Motor neuron (in vitro differentiated cells): Measurements from ENCODE around the gene RXRA. TPM values are rescaled to one million over a fixed set of nuclear protein-coding genes. Genes with fewer than 3 reads are reported as not detected.

ENCODE experiments used
- ATAC-seq, 8 experiments: fragments of 200-7000 bp; cut with Tn5 transposase; replicated peaks in 6 of 8; 2 replicates each; pipeline ENCODE4 v1.8.0; 2021; ENCODE audit warnings: mild to moderate bottlenecking in 8 of 8, moderate library complexity in 8 of 8
- H3K27ac ChIP-seq, 2 donors: fragments of 250-450 bp; sonication (Bioruptor Pico); 2 replicates each; pipeline ENCODE4 v1.9.0; 2021; ENCODE audit warnings: antibody characterized with exemption in 2 of 2, mild to moderate bottlenecking in 2 of 2, moderate library complexity in 1 of 2
- H3K4me1 ChIP-seq, 2 donors: fragments of 250-450 bp; sonication (Bioruptor Pico); replicated peaks in 1 of 2; 2 replicates each; pipeline ENCODE4 v1.6.1; 2021; ENCODE audit warnings: antibody characterized with exemption in 2 of 2, mild to moderate bottlenecking in 2 of 2, moderate library complexity in 1 of 2
- H3K4me3 ChIP-seq, 5 donors: fragments of 250-450 bp; sonication (Bioruptor Pico); 2 replicates each; pipeline ENCODE4 v1.9.0; 2021; ENCODE audit warnings: antibody characterized with exemption in 5 of 5, mild to moderate bottlenecking in 5 of 5, moderate library complexity in 4 of 5
- WGBS, 10 experiments: fragments of 450-650 bp; shearing (Covaris generic); methylation state at CpG; one replicate each; pipeline ENCODE4 v1.0.0; 2022; 5-methylcytosine and 5-hydroxymethylcytosine counted together
- in situ Hi-C, 9 experiments: fragments of 400-800 bp; cut with MboI; loops; one replicate each; pipeline ENCODE4 v1.15.0; 2021; ENCODE audit warnings: low sequenced_read_pairs in 9 of 9, low pct_unique_long_range_greater_than_20kb in 2 of 9; ENCODE audit not compliant: unreplicated experiment in 9 of 9
- total RNA-seq, 8 experiments: library from RNA; unstranded; fragments of 300-600 nt; gene quantifications; 2 replicates each; pipeline versions ENCODE4 v1.2.3 to v1.2.4, GENCODE V29; 2022

RXRA gene
- total RNA-seq, 8 experiments from 2014 or later: 10.2 to 20.7 (median 13.3) TPM

DNA sequence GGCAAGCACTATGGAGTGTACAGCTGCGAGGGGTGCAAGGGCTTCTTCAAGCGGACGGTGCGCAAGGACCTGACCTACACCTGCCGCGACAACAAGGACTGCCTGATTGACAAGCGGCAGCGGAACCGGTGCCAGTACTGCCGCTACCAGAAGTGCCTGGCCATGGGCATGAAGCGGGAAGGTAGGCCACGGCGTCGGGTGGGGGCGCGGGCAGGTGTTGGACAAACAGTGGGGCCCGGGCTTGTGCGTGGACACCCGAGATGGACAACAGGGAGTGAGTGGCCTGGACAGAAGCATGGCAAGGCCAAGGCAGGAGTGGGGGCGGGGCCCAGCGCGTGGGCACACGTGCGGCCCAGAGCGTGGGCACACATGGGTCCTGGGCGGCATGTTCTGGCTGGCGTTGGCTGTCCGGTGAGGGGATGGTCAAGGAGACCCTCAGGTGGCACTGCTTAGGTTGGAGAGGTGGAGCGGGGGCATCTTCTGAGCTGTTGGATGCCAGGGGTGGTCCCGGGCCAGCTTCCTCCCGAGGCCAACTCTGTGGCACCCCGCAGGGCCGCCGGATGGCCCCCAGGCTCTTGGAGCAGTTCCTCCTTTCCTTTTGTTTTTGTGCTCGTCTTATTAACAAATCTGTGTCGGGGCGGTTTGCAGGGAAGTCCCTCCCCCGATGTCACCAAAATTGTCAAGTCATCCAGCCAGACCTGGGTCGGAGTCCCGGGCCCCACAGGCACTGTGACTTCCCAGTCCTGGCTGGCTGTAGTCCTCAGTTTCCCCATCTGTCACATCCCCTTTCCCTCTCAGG, 82.9 kb downstream of the RXRA start:
- Histone ChIP-seq H3K4me1 (peaks cover 22 to 28% of the 10 kb centered on the region in 2 donors), H3K27ac (no peak overlapping the region), H3K4me3 (no peak overlapping the region)
- no peak for ATAC-seq
- WGBS, 10 experiments: 30 to 100% (median 83%) methylated on average over 1 to 7 of the region's 40 CpGs; no CpG with 5 or more reads in 4 of the 10 experiments
- in situ Hi-C loops: no loop called here

DNA sequence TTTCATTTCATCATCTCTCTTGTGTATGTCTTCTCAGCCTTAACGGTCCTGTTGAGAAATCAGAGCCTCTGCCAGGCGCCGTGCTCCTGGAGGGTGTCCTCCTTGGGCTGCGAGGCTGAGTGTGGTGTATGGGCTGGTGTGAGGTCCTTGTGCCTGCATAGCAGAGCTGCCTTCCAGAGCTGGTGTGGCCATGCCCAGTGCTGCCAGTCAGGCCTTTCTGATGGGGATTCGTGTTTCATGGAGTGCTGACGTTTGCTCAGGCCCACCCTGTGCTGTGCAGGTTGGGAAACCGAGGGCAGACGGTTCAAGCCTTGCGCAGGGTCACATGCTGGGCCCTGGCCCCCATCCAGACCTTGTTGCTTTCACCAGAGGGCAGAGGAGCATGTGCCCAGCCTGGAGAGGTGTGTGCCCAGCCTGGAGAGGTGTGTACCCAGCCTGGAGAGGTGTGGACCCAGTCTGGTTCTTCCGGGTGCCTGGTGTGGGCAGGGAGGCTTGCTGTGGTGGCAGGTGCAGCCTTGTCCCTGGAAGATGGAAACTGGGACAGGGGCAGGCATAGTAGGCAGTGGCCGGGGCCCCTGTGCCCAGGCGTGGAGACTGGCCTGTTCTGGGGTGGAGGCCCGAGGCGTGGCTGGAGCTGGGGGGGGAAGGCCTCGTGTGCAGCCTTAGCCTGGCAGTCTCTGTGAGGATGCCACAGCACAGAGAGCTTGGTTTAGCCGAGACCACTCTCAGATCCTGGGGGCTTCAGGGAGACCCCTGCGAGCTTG, 84.0 kb downstream of the RXRA start:
- ATAC-seq: no peak
- no peak overlapping the region for H3K4me3 ChIP-seq
- H3K4me1 ChIP-seq: peaks cover 22 to 28% of the 10 kb centered on the region in 2 donors
- in situ Hi-C loops: no loop called here
- H3K27ac ChIP-seq: no peak overlapping the region
- 40 to 100% (median 90%) methylated on average over 1 to 6 of the region's 17 CpGs; no CpG with 5 or more reads in 5 of the 10 experiments for WGBS, 10 experiments

DNA sequence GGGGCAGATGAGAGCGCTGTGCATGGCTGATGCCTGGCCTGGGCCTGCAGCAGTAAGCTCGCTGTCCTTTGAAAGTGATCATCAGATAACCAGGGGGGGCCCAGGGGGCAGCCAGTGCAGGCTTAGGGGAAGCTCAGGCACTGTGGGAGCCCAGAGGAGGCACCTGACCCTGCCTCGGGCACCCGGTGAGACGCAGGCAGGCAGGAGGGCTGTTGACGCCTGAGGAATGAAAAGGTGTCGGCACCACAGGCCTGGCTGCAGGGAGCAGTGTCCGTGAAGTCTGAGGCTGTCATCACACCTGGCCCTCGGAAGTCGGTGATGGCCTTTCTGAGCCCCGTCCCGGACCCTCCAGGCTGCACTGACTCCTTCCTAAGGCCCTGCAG, 84.6 kb downstream of the RXRA start:
- 100% methylated on average over 1 of the region's 12 CpGs; no CpG with 5 or more reads in 9 of the 10 experiments for whole genome bisulfite sequencing, 10 experiments
- H3K27ac ChIP-seq: no peak overlapping the region

GRCh38 chr9:134411440-134412297, 85.4 kb downstream of the RXRA start:
- WGBS, 10 experiments: 71 to 90% (median 80%) methylated on average over 2 to 7 of the region's 25 CpGs; no CpG with 5 or more reads in 5 of the 10 experiments
- ATAC-seq: peak in 3 of 8 experiments; percentile 19 to 49 (median 23)
- in situ Hi-C loops: no loop called here
- Histone ChIP-seq H3K4me1 (peaks cover 16 to 19% of the 10 kb centered on the region in 2 donors), H3K4me3 (no peak overlapping the region), H3K27ac (no peak overlapping the region)

More for the DNA sequence above, 84.6 kb downstream of the RXRA start:
- H3K4me1 ChIP-seq: peaks cover 22 to 28% of the 10 kb centered on the region in 2 donors
- in situ Hi-C loops: no loop called here
- ATAC-seq: no peak
- H3K4me3 ChIP-seq: no peak overlapping the region

GRCh38 chr9:134412298-134412711, 86.0 kb downstream of the RXRA start:
- Histone ChIP-seq H3K4me1 (peaks cover 11 to 14% of the 10 kb centered on the region in 2 donors), H3K27ac (no peak overlapping the region), H3K4me3 (no peak overlapping the region)
- 90% methylated on average over 2 of the region's 16 CpGs; no CpG with 5 or more reads in 8 of the 10 experiments for WGBS, 10 experiments
- ATAC-seq: no peak
- in situ Hi-C loops: no loop called here

- 60 to 100% (median 100%) methylated on average over 1 to 3 of the region's 13 CpGs; no CpG with 5 or more reads in 6 of the 10 experiments for WGBS, 10 experiments
- H3K4me1 ChIP-seq: peaks cover 2 to 5% of the 10 kb centered on the region in 2 donors
- peak in 4 of 8 experiments; percentile 1 to 9 (median 6) for ATAC-seq
- no peak overlapping the region for H3K27ac ChIP-seq
- in situ Hi-C loops: no loop called here
- H3K4me3 ChIP-seq: no peak overlapping the region
Measured at GRCh38 chr9:134413112-134413715, 87.0 kb downstream of the RXRA start.

DNA sequence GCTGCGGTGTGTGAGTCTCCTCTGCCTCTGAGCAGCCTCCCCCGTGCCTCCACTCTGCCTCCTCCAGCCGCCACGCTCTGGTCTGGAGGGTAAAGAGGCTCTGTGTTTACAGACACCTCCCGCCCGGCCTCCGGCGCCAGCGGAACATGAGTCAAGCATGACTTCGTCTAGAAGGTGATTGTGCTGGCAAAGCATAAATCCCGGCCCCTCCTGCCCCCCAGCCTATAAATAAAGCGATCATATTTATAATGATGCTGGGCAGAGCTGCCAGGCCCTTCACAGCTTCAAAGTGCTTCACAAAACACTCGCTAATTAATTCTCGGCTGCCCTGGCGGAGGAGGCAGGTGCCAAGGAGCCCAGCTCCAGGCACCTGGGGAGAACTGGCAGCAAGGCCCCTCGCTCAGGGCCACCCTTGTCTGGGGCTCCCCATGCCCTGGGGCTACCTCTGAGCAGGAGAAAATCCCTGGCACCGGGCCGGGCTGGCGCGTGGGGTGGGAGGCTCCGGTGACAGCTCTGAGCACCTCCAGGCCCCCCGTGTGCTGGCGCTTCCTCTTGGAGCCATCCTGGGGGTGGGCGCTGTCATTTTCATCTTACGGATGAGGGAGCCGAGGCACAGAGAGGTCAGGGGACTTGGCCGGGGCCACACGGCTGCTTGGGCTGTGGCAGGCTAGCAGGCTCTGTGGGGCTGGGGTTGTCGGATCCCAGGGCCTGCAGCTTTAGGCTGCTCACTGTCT, 87.8 kb downstream of the RXRA start:
- in situ Hi-C loops: no loop called here
- ATAC-seq: peak; percentile 17 to 85 (median 56)
- Histone ChIP-seq H3K27ac (no peak overlapping the region), H3K4me3 (no peak overlapping the region), H3K4me1 (peaks cover under 1 to 3% of the 10 kb centered on the region in 2 donors)
- 81 to 85% methylated on average over 10 of the region's 29 CpGs; no CpG with 5 or more reads in 8 of the 10 experiments for WGBS, 10 experiments

DNA sequence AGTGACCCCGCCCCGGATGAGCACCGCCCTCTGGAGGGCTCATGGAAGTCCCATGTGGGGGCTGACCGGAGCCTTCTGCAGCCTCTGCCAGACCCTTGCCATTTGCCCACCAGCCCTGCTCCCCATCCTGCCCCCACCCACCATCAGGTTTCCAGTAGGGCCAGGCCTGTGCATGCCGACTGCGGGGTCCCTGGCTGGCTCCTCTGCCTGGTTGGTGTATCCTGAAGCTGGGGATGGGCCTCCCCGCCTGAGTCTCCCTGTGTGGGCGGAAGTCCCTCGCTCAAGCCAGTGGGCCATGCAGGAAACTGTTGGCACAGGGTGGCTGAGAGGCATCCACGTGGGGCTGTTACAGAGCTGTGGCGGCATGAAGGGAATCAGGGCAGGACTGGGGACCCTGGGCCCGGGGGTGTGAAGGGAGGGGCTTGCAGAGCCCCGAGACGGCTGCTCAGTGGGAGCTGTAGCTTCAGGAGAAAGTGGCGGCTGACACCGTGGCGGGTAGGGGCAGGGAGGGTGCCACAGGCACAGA, 88.7 kb downstream of the RXRA start:
- H3K4me3 ChIP-seq: no peak overlapping the region
- peaks cover 3% of the 10 kb centered on the region in 2 donors for H3K4me1 ChIP-seq
- no CpG with 5 or more reads among the region's 17 CpGs for WGBS, 10 experiments
- no peak for ATAC-seq
- in situ Hi-C loops: no loop called here
- H3K27ac ChIP-seq: no peak overlapping the region

DNA sequence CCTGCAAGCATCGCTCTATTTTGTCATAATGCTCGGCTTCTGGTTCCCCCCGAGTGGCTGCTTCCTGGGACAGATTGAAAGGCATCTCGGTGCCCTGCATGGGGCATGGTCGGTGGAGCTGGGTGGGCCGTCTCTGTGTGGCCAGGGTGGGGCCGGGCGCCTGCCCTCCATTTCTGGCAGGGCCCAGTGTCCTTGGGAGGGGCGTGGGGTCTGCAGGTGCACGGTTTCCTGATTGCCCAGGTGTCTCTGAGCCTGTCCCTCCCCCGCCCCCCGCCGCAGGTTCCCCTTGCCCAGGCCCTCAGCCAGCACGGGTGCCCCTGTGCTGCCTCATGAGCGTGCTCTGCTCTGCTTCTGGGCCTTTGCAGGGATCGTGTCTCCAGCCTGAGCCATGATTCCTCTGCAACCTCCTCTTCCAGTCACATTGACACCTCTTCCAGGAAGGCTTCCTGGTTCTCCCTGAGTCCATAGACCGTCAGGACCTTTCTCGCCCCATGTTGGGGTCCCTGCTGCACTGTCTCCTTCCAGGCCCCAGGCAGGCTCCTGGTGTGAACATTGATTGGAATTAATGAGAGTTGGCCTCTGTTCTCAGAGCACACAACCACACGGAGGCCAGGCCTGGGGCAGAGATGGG, 90.2 kb downstream of the RXRA start:
- ATAC-seq: no peak
- in situ Hi-C loops: no loop called here
- Histone ChIP-seq H3K4me3 (no peak overlapping the region), H3K4me1 (peaks cover 3% of the 10 kb centered on the region in 2 donors), H3K27ac (no peak overlapping the region)
- WGBS, 10 experiments: 80 to 100% (median 93%) methylated on average over 1 to 3 of the region's 19 CpGs; no CpG with 5 or more reads in 5 of the 10 experiments

DNA sequence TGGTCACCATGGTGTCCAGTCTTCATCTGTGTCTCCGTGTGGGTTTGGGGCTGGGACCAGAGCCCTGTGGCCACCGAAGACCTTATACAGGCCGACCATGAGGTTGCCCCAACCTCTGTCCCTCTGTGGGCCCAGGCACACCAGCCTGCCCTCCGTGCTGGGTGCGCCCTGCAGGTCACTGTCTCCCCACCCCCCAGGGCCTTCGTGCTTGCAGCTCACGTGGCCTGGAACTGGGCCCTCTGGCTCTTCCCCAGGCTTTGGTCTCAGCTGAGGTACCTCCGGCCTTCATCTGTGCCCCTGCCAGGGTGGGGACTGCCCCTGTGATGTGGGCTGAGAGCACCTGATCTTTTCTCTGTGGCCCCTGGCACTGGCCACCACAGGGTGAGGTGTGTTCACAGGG, 92.1 kb downstream of the RXRA start:
- 100% methylated on average over 1 of the region's 8 CpGs; no CpG with 5 or more reads in 8 of the 10 experiments for WGBS, 10 experiments
- Histone ChIP-seq H3K4me1 (peaks cover 0 to 3% of the 10 kb centered on the region in 2 donors), H3K4me3 (no peak overlapping the region), H3K27ac (no peak overlapping the region)
- no peak for ATAC-seq
- in situ Hi-C loops: no loop called here

DNA sequence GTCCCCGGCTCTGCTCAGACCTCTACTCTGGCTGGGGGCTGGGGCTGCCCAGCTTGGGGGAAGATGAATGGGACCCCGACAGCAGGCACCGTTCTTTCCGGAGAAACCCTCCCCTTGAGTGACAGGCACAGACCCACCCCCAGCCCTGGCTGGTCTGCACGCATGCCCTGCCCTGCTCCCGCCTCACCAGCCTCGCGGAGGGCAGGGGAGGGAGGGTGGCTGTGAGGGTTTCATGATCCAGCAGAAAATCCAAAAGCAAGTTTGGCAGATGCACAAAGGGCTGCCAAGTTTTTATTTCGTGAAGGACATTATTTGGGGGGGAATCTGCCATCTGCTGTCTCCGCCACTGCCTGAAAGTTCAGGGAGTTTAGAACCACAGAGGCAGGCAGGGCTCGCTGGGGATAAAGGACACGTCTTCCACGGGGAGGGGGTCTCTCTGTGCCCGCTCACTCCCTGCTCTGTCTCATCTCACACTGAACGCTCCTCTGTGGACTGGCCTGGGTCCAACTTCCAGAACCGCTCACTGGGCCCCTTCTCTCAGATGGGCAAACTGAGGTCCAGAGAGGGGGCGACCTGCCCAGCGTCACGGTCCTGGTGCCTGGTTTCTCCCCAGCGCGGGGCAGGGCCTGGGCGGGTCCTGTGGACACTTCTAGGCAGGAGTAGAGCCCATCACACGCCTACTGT, 92.9 kb downstream of the RXRA start:
- ATAC-seq: peak in 5 of 8 experiments; percentile 33 to 57 (median 42)
- peaks cover 0 to 3% of the 10 kb centered on the region in 2 donors for H3K4me1 ChIP-seq

More for the DNA sequence above, 92.9 kb downstream of the RXRA start:
- WGBS, 10 experiments: 73 to 91% (median 82%) methylated on average over 2 to 8 of the region's 23 CpGs; no CpG with 5 or more reads in 7 of the 10 experiments
- no peak overlapping the region for H3K4me3 ChIP-seq
- no peak overlapping the region for H3K27ac ChIP-seq
- in situ Hi-C loops: no loop called here
